Erythroblast (primary cell): ENCODE results near the gene ZNF680.

Experiments
- GATA1 ChIP-seq: IDR thresholded peaks from 2 replicates; pipeline ENCODE4 v1.6.1; 2011; ENCODE audit warnings: low read depth, mild to moderate bottlenecking, control low read depth, low read length, moderate library complexity
- POLR2A ChIP-seq: IDR thresholded peaks from 2 replicates; pipeline ENCODE4 v1.6.1; 2011; ENCODE audit warnings: mild to moderate bottlenecking, low read length

GRCh38 chr7:64555046-64555445 is 7.8 kb downstream of the ZNF680 start:
- TF ChIP-seq POLR2A (no peak), GATA1 (no peak)
